Cardiac muscle cell (in vitro differentiated cells and primary cell): ENCODE data around the gene COX4I2. TPM values are rescaled to one million over a fixed set of nuclear protein-coding genes. Genes with fewer than 3 reads are reported as not detected.

Experiments
- DNase-seq, 2 donors: peaks; one replicate each; pipeline versions ENCODE4 v3.0.0 to v3.0.0-alpha.2; 2010 to 2017; ENCODE audit warnings: low read depth in 1 of 2, low spot score in 1 of 2
- H3K27ac ChIP-seq: fragments of 200-600 bp; sonication (generic); 2 replicates; pipeline ENCODE4 v1.5.1; 2016
- H3K27me3 ChIP-seq: fragments of 200-600 bp; sonication (generic); 2 replicates; pipeline ENCODE4 v1.6.0; 2016; ENCODE audit warnings: control low read depth
- H3K36me3 ChIP-seq: fragments of 200-600 bp; sonication (generic); 2 replicates; pipeline ENCODE4 v1.5.1; 2016; ENCODE audit warnings: control low read depth
- H3K4me1 ChIP-seq: fragments of 200-600 bp; sonication (generic); 2 replicates; pipeline ENCODE4 v1.8.1; 2017; ENCODE audit warnings: low read depth, mild to moderate bottlenecking, mixed run types
- H3K4me3 ChIP-seq: fragments of 200-600 bp; sonication (generic); 2 replicates; pipeline ENCODE4 v1.5.1; 2016; ENCODE audit warnings: mild to moderate bottlenecking
- H3K9me3 ChIP-seq: fragments of 200-600 bp; sonication (generic); 2 replicates; pipeline ENCODE4 v1.5.1; 2017; ENCODE audit warnings: low read depth, mild to moderate bottlenecking, control low read depth
- polyA plus RNA-seq: library from polyadenylated mRNA; unstranded; fragments of >200 nt; fragmentation: Nextera tagmentation; extraction: Ambion mirVana; gene quantifications from 2 replicates; pipeline ENCODE4 v1.2.1, GENCODE V29; 2016
- total RNA-seq: library from RNA; depleted of rRNA; stranded (reverse); fragments of >200 nt; gene quantifications from 2 replicates; pipeline ENCODE4 v1.2.3, GENCODE V29; 2016
- TF ChIP-seq, protein P1 (sequence below): IDR thresholded peaks from 2 replicates; pipeline ENCODE4 v1.5.1; 2012; ENCODE audit warnings: low read depth, mild to moderate bottlenecking, low read length

The COX4I2 gene
- total and polyA plus RNA-seq, 2 experiments from 2014 or later = 0.81 TPM; not detected in 1

DNA sequence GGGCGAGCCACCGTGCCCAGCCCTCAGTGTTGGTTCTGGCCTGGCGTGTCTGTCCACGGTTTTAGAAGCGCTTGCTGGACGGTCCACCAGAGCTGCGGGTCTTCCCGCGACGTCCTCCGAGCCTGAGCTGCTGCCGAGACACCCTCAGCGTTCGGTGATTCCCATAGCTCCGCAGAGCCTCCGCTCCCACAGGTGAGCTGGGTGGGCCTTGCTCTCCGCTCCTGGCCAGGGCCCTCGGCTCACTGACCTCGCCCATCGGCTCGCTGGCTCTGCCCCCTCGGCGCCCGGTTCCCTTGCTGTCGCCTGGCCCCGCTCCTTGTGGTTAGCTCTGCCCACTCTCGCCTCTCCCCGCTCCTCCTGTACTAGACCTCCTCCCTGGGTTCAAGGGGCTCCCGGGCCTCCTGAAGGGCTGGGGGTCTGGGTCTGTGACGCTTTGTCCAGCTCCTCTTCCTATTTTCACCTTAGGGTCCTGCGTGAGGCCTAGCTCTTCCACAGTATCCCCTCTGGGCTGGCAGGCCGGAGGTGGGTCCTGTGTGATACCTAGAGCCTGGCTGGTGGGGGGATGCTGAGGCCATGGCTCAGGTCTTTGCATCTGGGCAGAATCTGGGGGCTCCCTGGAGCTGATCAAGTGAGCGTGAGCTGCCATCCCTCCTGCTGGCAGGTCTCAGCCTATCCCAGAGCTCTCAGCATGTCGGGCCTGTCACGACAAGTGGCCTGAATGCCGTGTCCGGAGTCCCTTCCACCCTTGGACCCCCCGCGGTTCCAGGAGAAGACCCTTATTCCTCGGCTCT lies 5.0 kb upstream of the COX4I2 start:
- Histone ChIP-seq H3K9me3 (no peaks in the 10 kb centered on the region), H3K27me3 (no peaks in the 10 kb centered on the region), H3K36me3 (no peaks in the 10 kb centered on the region), H3K27ac (no peak overlapping the region), H3K4me3 (no peak overlapping the region), H3K4me1 (no peaks in the 10 kb centered on the region)
- TF ChIP-seq, protein P1, sequence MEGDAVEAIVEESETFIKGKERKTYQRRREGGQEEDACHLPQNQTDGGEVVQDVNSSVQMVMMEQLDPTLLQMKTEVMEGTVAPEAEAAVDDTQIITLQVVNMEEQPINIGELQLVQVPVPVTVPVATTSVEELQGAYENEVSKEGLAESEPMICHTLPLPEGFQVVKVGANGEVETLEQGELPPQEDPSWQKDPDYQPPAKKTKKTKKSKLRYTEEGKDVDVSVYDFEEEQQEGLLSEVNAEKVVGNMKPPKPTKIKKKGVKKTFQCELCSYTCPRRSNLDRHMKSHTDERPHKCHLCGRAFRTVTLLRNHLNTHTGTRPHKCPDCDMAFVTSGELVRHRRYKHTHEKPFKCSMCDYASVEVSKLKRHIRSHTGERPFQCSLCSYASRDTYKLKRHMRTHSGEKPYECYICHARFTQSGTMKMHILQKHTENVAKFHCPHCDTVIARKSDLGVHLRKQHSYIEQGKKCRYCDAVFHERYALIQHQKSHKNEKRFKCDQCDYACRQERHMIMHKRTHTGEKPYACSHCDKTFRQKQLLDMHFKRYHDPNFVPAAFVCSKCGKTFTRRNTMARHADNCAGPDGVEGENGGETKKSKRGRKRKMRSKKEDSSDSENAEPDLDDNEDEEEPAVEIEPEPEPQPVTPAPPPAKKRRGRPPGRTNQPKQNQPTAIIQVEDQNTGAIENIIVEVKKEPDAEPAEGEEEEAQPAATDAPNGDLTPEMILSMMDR = no peak
- no peak for DNase-seq

DNA sequence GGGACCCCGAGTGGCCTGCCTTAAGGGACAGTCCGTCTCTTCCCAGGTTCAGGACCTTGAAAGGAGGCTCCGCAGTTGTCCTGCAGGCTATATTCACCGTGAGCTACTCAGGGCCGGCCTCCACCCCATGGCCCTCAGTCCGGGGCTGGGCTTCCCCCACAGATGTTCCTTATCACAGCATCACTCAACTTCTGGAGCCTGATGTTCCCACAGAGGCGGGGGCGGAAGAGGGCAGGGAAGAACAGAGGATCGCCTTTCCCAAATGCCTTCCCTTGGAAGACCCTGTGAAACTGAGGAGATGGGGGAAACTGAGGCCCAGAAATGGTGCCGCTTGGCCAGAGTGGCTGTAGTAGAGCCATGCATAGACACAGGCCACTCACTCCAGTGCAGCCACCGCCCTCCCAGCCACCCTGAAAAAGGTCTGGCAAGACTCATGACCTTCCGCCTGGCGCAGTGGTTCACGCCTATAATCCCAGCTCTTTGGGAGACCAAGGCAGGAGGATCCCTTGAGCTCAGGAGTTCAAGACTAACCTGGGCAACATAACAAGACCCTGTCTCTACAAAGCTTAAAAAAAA lies 4.3 kb upstream of the COX4I2 start:
- H3K27me3 ChIP-seq = no peaks in the 10 kb centered on the region
- no peak overlapping the region for H3K4me3 ChIP-seq
- TF ChIP-seq, protein P1 = no peak
- H3K4me1 ChIP-seq = no peaks in the 10 kb centered on the region
- peak in 1 of 2 donors; percentile 51 for DNase-seq
- H3K9me3 ChIP-seq = no peaks in the 10 kb centered on the region
- H3K36me3 ChIP-seq = no peaks in the 10 kb centered on the region
- H3K27ac ChIP-seq = no peak overlapping the region

DNA sequence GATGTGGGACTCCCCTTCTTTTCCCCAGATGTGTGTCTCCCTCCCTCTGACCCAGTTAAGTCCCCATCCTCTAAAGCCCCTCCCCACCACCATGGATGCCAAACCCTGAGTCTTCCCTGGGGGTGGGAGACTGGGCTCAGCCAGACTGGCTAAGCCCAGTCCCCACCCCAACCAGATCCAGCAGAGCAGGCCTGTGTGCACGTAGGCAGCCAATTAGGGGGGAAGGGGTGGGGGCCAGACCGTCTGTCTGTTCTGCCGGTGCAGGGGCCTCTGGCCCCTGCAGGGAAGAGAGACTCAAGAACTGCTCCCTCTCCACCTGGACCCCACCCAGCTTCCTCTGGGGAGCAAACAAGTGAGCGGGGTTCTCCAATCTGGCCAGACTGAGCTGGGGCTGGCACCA lies 605 bp downstream of the COX4I2 start:
- DNase-seq = no peak
- Histone ChIP-seq H3K4me3 (no peak overlapping the region), H3K4me1 (no peaks in the 10 kb centered on the region), H3K9me3 (no peaks in the 10 kb centered on the region), H3K36me3 (no peaks in the 10 kb centered on the region), H3K27ac (no peak overlapping the region), H3K27me3 (no peaks in the 10 kb centered on the region)
- TF ChIP-seq, protein P1 = no peak

DNA sequence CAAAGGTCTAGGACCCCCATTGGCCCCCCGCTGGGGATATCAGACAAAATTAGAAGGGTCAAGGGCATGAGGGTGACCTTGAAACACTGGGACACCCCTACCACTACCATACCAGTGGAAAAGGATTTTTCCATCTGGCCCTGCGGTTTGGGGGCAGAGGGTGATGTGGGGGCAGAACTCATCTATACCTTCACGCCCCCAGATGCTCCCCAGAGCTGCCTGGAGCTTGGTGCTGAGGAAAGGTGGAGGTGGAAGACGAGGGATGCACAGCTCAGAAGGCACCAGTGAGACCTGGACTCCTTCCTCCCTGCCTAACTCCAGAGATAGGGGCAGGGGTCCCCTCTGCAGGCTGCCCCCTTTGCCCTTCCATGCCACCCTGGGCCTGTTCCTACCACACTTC lies 1.1 kb downstream of the COX4I2 start:
- no peak for DNase-seq
- no peaks in the 10 kb centered on the region for H3K4me1 ChIP-seq
- no peaks in the 10 kb centered on the region for H3K36me3 ChIP-seq
- H3K27ac ChIP-seq = no peak overlapping the region
- no peak overlapping the region for H3K4me3 ChIP-seq
- TF ChIP-seq, protein P1 = no peak
- H3K27me3 ChIP-seq = no peaks in the 10 kb centered on the region
- H3K9me3 ChIP-seq = no peaks in the 10 kb centered on the region

DNA sequence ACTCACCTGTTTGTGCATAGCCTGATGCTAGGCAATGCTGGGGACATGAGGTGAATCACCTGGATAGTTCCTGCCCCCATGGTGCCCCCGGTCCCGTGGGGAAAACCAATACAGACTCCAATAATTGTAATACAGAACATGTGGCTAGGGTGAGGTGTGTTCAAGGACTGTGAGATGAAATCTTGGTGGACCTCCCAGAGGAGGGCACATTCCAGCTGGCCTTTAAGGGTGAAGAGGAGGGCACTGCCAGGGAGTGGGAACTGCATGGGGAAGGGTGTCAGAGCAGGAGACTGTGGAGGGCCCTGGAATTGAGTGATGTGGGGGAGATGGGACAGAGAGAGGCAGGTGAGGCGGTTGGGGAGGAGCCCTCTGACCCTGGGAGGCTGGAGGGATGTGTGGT lies 2.5 kb downstream of the COX4I2 start:
- Histone ChIP-seq H3K27ac (no peak overlapping the region), H3K36me3 (no peaks in the 10 kb centered on the region), H3K27me3 (no peaks in the 10 kb centered on the region), H3K4me3 (no peak overlapping the region), H3K9me3 (no peaks in the 10 kb centered on the region), H3K4me1 (no peaks in the 10 kb centered on the region)
- TF ChIP-seq, protein P1 = no peak
- no peak for DNase-seq
